Measurements from ENCODE around the gene ZNF367. TPM values are rescaled to one million over a fixed set of nuclear protein-coding genes. Genes with fewer than 3 reads are reported as not detected.

ZNF367 gene
- total RNA-seq, 2 donors from 2014 or later, result 1.0 to 2.6 TPM

GRCh38 chr9:96448546-96449170 is 30.5 kb upstream of the ZNF367 start:
- TF ChIP-seq CTCF (IDR thresholded peaks at IDR 0.05), result no peak
- no peak for TF ChIP-seq POLR2A (IDR thresholded peaks at IDR 0.05)
- no peak for ATAC-seq

GRCh38 chr9:96447406-96447805 is 29.2 kb upstream of the ZNF367 start:
- no peak for DNase-seq
- no peak for ATAC-seq
- no peak overlapping the region for H3K4me3 ChIP-seq
- TF ChIP-seq CTCF (IDR thresholded peaks at IDR 0.05), result no peak
- no peak for TF ChIP-seq POLR2A (IDR thresholded peaks at IDR 0.05)
- H3K27ac ChIP-seq, result no peak overlapping the region
- no peaks in the 10 kb centered on the region for H3K36me3 ChIP-seq (replicated peaks in 1 of 2; ENCODE audit: insufficient read depth in 1 of 2, low read depth in 2 of 2)
- H3K27me3 ChIP-seq, result no peaks in the 10 kb centered on the region
- peaks cover 16% of the 10 kb centered on the region for H3K4me1 ChIP-seq
- H3K9me3 ChIP-seq, result no peaks in the 10 kb centered on the region
- 57 to 60% methylated on average over 3 of the region's 3 CpGs for WGBS, 2 donors
- intact Hi-C loops (cut with DNase I), result no loop called here

More at GRCh38 chr9:96448546-96449170, 30.5 kb upstream of the ZNF367 start:
- intact Hi-C loops (cut with DNase I), result no loop called here
- H3K27ac ChIP-seq, result no peak overlapping the region
- no peak overlapping the region for H3K4me3 ChIP-seq
- H3K4me1 ChIP-seq, result peaks cover 16% of the 10 kb centered on the region
- H3K9me3 ChIP-seq, result no peaks in the 10 kb centered on the region
- no peak for DNase-seq
- H3K36me3 ChIP-seq (replicated peaks in 1 of 2; ENCODE audit: insufficient read depth in 1 of 2, low read depth in 2 of 2), result no peaks in the 10 kb centered on the region
- no peaks in the 10 kb centered on the region for H3K27me3 ChIP-seq
- WGBS, 2 donors, result 72 to 75% methylated on average over 11 of the region's 11 CpGs

GRCh38 chr9:96442491-96442890 is 24.3 kb upstream of the ZNF367 start:
- DNase-seq, result no peak
- intact Hi-C loops (cut with DNase I), result no loop called here

GRCh38 chr9:96441798-96442445 is 23.8 kb upstream of the ZNF367 start:
- WGBS, 2 donors, result 79 to 84% methylated on average over 5 of the region's 5 CpGs
- intact Hi-C loops (cut with DNase I), result no loop called here
- no peak overlapping the region for H3K4me3 ChIP-seq
- H3K27ac ChIP-seq, result no peak overlapping the region
- H3K9me3 ChIP-seq, result no peaks in the 10 kb centered on the region
- no peaks in the 10 kb centered on the region for H3K27me3 ChIP-seq
- peak in 2 of 4 donors; percentile 11 to 23 for DNase-seq
- no peaks in the 10 kb centered on the region for H3K36me3 ChIP-seq (replicated peaks in 1 of 2; ENCODE audit: insufficient read depth in 1 of 2, low read depth in 2 of 2)
- peak; percentile 52 for ATAC-seq
- no peaks in the 10 kb centered on the region for H3K4me1 ChIP-seq
- TF ChIP-seq CTCF (IDR thresholded peaks at IDR 0.05) (peak; percentile 18 to 58 (median 49)), POLR2A (IDR thresholded peaks at IDR 0.05) (no peak)

More at GRCh38 chr9:96442491-96442890, 24.3 kb upstream of the ZNF367 start:
- H3K4me1 ChIP-seq, result no peaks in the 10 kb centered on the region
- TF ChIP-seq POLR2A (IDR thresholded peaks at IDR 0.05), result no peak
- TF ChIP-seq CTCF (IDR thresholded peaks at IDR 0.05), result no peak
- WGBS, 2 donors, result 69% methylated on average over 3 of the region's 3 CpGs
- H3K9me3 ChIP-seq, result no peaks in the 10 kb centered on the region
- no peak overlapping the region for H3K4me3 ChIP-seq
- no peaks in the 10 kb centered on the region for H3K27me3 ChIP-seq
- ATAC-seq, result no peak
- no peak overlapping the region for H3K27ac ChIP-seq
- no peaks in the 10 kb centered on the region for H3K36me3 ChIP-seq (replicated peaks in 1 of 2; ENCODE audit: insufficient read depth in 1 of 2, low read depth in 2 of 2)

Data from body of pancreas (tissue), 4 donors.